Measurements from ENCODE around the gene PARVB.
"Not testable (repeated sequence)": the region's sequence is repeated elsewhere in the genome, so short reads cannot be mapped to it uniquely, and the experiment has no call there.

PARVB gene

DNA sequence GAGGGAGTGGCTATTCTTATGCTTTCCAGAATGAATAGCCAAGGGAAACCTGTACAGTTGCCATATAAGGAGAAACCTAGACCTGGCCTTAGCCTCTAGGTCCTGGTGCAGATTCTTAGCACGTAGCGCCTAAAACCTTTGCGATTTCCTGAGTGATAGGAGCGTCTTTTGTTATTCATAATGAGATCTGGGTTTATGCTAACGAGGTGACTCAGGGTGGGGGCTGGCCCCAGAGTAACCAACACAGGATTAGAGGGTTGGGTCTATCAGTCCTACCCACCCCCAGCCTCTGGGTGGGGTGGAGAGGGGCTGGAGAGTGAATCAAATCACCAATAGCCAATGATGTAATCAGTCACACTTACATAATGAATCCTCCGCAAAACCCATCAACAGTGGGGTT lies 83.2 kb downstream of the PARVB start:
- Mint-ChIP-seq H3K27me3 (ENCODE audit: low read depth, poor library complexity) (peaks cover 7% of the 10 kb centered on the region), H3K9me3 (peaks cover 13% of the 10 kb centered on the region), H3K4me3 (no peak overlapping the region), H3K36me3 (ENCODE audit: low read depth) (peaks cover 29% of the 10 kb centered on the region), H3K27ac (no peak overlapping the region), H3K4me1 (peaks cover 39% of the 10 kb centered on the region)
- TF ChIP-seq, protein P1, sequence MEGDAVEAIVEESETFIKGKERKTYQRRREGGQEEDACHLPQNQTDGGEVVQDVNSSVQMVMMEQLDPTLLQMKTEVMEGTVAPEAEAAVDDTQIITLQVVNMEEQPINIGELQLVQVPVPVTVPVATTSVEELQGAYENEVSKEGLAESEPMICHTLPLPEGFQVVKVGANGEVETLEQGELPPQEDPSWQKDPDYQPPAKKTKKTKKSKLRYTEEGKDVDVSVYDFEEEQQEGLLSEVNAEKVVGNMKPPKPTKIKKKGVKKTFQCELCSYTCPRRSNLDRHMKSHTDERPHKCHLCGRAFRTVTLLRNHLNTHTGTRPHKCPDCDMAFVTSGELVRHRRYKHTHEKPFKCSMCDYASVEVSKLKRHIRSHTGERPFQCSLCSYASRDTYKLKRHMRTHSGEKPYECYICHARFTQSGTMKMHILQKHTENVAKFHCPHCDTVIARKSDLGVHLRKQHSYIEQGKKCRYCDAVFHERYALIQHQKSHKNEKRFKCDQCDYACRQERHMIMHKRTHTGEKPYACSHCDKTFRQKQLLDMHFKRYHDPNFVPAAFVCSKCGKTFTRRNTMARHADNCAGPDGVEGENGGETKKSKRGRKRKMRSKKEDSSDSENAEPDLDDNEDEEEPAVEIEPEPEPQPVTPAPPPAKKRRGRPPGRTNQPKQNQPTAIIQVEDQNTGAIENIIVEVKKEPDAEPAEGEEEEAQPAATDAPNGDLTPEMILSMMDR (IDR thresholded peaks at IDR 0.05), result no peak
- no peak for DNase-seq

DNA sequence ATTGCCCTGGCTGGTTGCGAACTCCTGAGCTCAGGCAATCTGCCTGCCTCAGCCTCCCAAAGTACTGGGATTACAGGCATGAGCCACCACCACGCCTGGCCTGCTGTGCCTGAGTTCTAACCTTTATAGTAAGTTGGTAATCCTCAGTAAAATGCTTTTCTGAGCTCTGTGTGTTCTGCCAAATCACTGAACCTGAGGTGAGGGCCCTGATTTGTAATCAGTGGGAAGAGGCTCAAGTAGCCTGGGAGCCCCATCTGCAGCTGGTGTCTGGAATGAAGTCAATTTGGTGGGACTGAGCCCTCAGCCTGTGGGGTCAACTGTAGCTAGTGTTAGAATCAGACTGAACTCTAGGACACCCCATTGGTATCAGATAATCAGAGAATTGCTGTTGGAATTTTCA lies 84.0 kb downstream of the PARVB start:
- no peak overlapping the region for H3K4me3 Mint-ChIP-seq
- H3K27ac Mint-ChIP-seq, result peak overlapping the region; percentile 13
- TF ChIP-seq, protein P1 (IDR thresholded peaks at IDR 0.05), result no peak
- H3K4me1 Mint-ChIP-seq, result peaks cover 41% of the 10 kb centered on the region
- H3K9me3 Mint-ChIP-seq, result peaks cover 7% of the 10 kb centered on the region
- H3K27me3 Mint-ChIP-seq (ENCODE audit: low read depth, poor library complexity), result peaks cover 4% of the 10 kb centered on the region
- peaks cover 21% of the 10 kb centered on the region for H3K36me3 Mint-ChIP-seq (ENCODE audit: low read depth)
- DNase-seq, result no peak

DNA sequence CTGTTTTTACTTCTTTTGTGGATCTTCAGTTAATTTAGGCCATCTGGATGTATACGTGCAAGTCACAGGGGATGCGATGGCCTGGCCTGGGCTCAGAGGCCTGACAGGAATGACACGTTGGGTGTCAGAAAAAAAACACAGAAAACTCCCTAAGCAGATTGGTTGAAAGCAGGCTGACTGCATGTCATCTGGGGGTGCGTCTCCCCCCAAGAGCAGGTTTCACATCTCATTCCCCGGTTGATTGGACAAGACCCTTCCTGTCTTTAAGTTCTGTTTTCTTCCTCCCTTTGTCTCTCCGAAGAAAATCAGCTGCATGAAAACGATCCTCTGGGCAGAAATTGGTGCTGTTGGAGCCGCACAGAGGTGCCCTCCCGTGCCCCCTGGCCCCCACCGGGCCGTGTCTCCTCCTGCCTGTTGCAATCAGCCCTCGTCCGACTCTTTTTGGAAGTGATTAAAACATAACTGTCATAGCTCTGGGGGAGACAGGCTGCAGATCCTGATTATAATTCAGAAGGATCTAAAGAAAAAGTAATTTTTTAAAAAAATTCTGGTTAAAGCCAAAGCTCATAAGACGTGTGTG lies 84.8 kb downstream of the PARVB start:
- Mint-ChIP-seq H3K9me3 (peaks cover 7% of the 10 kb centered on the region), H3K27ac (peak overlapping the region; percentile 96)
- no peak for DNase-seq

DNA sequence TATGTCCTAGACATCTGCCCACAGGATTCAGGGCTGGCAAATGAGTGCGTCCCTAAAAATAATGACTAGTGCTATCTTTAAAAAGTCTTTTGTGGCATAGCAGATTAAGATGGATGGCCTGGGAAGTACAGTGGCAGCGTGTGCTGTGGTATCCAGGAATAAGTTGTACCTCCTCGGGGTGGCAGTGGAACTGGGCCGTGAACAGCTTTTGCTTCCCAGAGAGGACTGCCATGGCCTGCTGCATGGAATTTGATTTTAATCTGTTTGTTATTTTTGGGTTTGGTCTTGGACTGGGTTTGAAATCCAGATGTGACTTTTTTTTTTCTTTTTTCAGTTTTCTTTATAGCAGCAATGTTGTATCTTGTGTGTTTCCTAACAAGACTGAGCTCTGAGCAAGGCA lies 85.3 kb downstream of the PARVB start:
- Mint-ChIP-seq H3K4me3 (no peak overlapping the region), H3K36me3 (ENCODE audit: low read depth) (peaks cover 10% of the 10 kb centered on the region), H3K27ac (peak overlapping the region; percentile 96), H3K27me3 (ENCODE audit: low read depth, poor library complexity) (peaks cover 4% of the 10 kb centered on the region), H3K9me3 (peaks cover 7% of the 10 kb centered on the region), H3K4me1 (peaks cover 41% of the 10 kb centered on the region)
- DNase-seq, result no peak
- TF ChIP-seq, protein P1 (IDR thresholded peaks at IDR 0.05), result no peak

More for the DNA sequence above, 84.8 kb downstream of the PARVB start:
- peaks cover 15% of the 10 kb centered on the region for H3K36me3 Mint-ChIP-seq (ENCODE audit: low read depth)
- H3K27me3 Mint-ChIP-seq (ENCODE audit: low read depth, poor library complexity), result peaks cover 4% of the 10 kb centered on the region
- H3K4me1 Mint-ChIP-seq, result peaks cover 41% of the 10 kb centered on the region
- H3K4me3 Mint-ChIP-seq, result peak overlapping the region; percentile 28
- TF ChIP-seq, protein P1 (IDR thresholded peaks at IDR 0.05), result no peak

DNA sequence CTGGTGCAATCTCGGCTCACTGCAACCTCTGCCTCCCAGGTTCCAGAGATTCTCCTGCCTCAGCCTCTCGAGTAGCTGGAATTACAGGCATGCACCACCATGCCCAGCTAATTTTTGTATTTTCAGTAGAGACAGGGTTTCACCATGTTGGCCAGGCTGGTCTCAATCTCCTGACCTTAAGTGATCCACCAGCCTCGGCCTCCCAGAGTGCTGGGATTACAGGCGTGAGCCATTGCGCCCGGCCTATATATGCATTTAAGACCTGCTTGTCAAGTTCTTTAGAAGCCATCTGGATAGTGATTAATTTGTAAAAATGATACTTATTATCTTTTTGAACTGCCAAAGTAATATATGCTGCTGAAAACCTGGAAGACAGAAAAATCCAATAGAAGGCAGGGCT lies 86.6 kb downstream of the PARVB start:
- H3K27me3 Mint-ChIP-seq (ENCODE audit: low read depth, poor library complexity); H3K36me3 Mint-ChIP-seq (ENCODE audit: low read depth); DNase-seq; H3K4me3 Mint-ChIP-seq; H3K9me3 Mint-ChIP-seq; H3K27ac Mint-ChIP-seq: not testable (repeated sequence)
- peaks cover 41% of the 10 kb centered on the region for H3K4me1 Mint-ChIP-seq

DNA sequence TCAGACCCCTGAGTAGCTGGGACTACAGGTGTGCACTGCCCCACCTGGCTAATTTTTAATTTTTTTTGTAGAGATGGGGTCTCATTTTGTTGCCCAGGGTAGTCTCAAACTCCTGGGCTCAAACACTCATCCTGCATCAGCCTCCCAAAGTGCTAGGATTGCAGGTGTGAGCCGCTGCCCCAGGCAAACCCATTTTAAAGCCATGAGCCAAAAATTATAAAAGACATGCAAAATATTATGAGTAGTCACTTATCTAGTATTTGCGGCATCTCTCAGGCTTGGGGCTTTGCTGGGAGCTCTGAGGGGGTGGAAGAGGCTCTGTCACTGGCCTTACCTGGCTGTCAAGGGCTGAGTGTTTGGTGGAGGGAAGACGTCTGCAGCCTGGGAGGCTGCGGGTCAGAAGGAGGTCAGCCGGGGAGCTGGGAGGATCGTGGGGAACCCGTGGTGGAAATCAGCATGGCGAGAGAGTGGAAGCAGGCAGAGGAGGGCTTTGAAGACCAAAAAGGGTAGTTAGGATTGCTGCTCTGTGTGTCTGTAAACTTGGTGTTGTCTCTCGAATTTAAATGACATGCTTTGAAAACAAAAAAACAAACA lies 87.6 kb downstream of the PARVB start:
- TF ChIP-seq, protein P1 (IDR thresholded peaks at IDR 0.05), result no peak
- no peaks in the 10 kb centered on the region for H3K9me3 Mint-ChIP-seq
- H3K4me3 Mint-ChIP-seq, result peak overlapping the region; percentile 44
- no peaks in the 10 kb centered on the region for H3K27me3 Mint-ChIP-seq (ENCODE audit: low read depth, poor library complexity)
- no peak for DNase-seq
- H3K27ac Mint-ChIP-seq, result peak overlapping the region; percentile 2
- H3K36me3 Mint-ChIP-seq (ENCODE audit: low read depth), result no peaks in the 10 kb centered on the region
- H3K4me1 Mint-ChIP-seq, result peaks cover 41% of the 10 kb centered on the region
